Measurements from ENCODE around the gene ATP10B.

- no peak for TF ChIP-seq CTCF (IDR thresholded peaks at IDR 0.05; ENCODE audit: insufficient read depth, low read length, poor library complexity, severe bottlenecking)
- no peak for TF ChIP-seq EZH2phosphoT487 (conservative IDR thresholded peaks at IDR 0.05; ENCODE audit: low read length)
These were observed 5.4 kb downstream of the ATP10B start for GRCh38 chr5:160846642-160847041.
